Ovary (tissue), 3 donors: ENCODE data around the gene EPB41L2.

Source experiments
- CTCF ChIP-seq, 3 donors: fragments of 450-650 bp in 2 of 3; fragments of 200-600 bp in 1 of 3; IDR thresholded peaks; one replicate each; pipeline versions ENCODE4 v1.5.1 to v1.8.0; 2016 to 2022; ENCODE audit warnings: antibody characterized with exemption in 3 of 3, mild to moderate bottlenecking in 1 of 3
- POLR2A ChIP-seq: fragments of 450-650 bp; IDR thresholded peaks from one replicate; pipeline ENCODE4 v1.6.1; 2017; ENCODE audit warnings: antibody characterized with exemption, mild to moderate bottlenecking, moderate library complexity
- donor health status: DM: no; HTN: no; CAD: no.

DNA sequence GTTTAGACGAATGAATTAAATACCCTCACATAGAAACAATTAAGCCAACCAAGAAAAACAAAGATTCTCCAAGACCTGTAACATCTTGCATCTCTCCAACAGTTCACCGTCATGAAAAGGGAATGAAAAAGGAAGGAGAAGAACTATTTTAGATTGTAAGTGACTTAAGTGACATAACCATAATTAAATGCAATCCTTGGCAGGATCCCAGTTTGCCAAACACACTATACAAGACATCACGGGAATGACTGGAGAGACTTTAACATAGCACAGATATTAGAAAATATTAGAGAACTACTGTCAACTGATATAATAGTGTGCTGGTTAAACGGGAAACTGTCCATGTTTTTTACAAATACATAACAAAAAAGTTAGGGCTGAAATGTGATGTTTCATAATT is 22.2 kb downstream of the EPB41L2 start:
- no peak for TF ChIP-seq CTCF (IDR thresholded peaks at IDR 0.05)
- TF ChIP-seq POLR2A: no peak
